BLaER1 (cell line): ENCODE data around the gene CNTD1.
A peak's percentile ranks its signal among the peaks of the same experiment; 100 is the strongest.

Source experiments
- H3K27ac ChIP-seq: shearing (Covaris generic); formaldehyde crosslinking; 2 replicates; pipeline ENCODE4 v1.8.1; 2022
- H3K27me3 ChIP-seq: shearing (Covaris generic); formaldehyde crosslinking; 2 replicates; pipeline ENCODE4 v1.8.1; 2022
- H3K36me3 ChIP-seq: shearing (Covaris generic); formaldehyde crosslinking; 2 replicates; pipeline ENCODE4 v1.8.1; 2022
- H3K4me1 ChIP-seq: shearing (Covaris generic); formaldehyde crosslinking; 2 replicates; pipeline ENCODE4 v1.8.1; 2022
- H3K4me2 ChIP-seq: shearing (Covaris generic); formaldehyde crosslinking; 2 replicates; pipeline ENCODE4 v1.8.1; 2022
- H3K4me3 ChIP-seq: shearing (Covaris generic); formaldehyde crosslinking; 2 replicates; pipeline ENCODE4 v1.8.1; 2022
- H3K9ac ChIP-seq: shearing (Covaris generic); formaldehyde crosslinking; 2 replicates; pipeline ENCODE4 v1.8.1; 2022
- H3K9me3 ChIP-seq: shearing (Covaris generic); formaldehyde crosslinking; 2 replicates; pipeline ENCODE4 v1.8.1; 2022
- H4K20me1 ChIP-seq: shearing (Covaris generic); formaldehyde crosslinking; 2 replicates; pipeline ENCODE4 v1.8.1; 2022
- Cebpa-rat ChIP-seq: shearing (Covaris generic); IDR thresholded peaks from 2 replicates; pipeline ENCODE4 v1.8.1; 2022

Gene CNTD1

DNA sequence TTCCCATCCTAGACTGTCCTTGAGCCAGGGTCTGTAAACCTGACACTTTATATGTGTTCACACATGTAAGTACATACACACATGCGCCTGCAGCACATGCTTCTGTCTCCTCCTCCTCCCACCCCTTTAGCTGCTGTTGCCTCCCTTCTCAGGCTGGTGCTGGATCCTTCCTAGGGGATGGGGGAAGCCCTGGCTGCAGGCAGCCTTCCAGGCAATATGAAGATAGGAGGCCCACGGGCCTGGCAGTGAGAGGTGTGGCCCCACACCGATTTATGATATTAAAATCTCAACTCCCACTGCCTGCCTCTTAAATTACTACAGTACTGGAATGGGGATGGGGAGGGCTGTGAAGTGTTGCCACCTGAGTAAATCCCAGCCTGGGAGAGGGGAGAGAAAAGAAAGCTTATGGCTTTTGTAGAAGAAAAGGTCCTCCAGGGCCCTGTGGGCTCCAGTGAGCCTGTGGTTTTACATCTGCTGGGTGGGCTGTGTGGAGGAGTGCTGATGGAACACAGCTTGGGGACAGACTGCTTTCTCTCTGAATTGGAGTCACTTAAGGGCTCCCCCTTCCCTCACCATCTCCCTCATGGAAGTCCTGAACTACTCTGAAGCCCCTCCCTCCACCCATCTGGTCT is 19.2 kb upstream of the CNTD1 start:
- TF ChIP-seq Cebpa-rat: no peak
- Histone ChIP-seq H4K20me1 (peaks cover 53% of the 10 kb centered on the region; the same call in 1 of the 2 replicates), H3K27ac (no peak overlapping the region), H3K4me2 (no peak overlapping the region), H3K27me3 (peaks cover 69% of the 10 kb centered on the region), H3K9me3 (no peaks in the 10 kb centered on the region), H3K4me1 (peaks cover 19% of the 10 kb centered on the region), H3K36me3 (peaks cover 39% of the 10 kb centered on the region), H3K9ac (no peak overlapping the region), H3K4me3 (no peak overlapping the region)

DNA sequence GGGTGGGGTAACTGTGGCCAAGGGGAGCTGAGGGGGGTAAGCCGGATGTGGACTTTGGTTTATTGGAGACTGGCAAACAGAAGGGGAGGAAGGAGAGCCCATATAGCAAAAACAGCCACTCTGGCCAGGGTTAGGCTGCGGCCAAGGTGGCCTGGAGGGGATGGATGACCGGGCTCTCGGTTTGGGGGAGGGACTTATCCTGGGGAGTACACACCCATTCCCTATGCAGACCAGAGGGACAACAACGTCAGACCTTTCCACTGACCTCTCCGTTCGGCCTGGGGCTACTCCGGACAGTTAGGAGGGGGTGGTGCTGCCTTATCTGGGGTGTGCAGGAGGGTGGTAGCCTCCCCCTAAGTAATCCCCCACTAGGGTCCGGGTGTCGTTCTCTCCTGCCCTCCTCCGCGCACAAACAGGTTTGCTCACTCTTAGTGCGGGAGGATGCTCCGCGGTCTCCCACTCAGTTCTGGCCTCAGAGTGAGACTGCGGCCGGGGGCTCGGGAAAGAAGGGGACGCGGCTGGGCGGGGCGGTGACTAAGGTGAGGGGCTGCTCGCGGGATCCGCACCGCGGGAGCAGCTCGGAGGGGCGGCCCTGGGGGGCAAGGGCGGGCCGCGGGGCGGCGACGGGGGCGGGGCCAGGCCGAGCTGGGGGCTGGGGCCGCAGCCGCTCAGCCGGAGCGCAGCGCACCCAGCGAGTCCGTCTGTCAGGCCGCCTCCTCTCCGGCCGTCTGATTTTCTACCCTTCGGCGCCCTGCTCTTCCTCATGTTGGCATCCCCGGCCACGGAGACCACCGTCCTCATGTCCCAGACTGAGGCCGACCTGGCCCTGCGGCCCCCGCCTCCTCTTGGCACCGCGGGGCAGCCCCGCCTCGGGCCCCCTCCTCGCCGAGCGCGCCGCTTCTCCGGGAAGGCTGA is 18.5 kb upstream of the CNTD1 start, which contains the start of gene WNK4:
TSS of gene WNK4 (plus strand) at position 675 of the 915 bp plus-strand sequence. CDS start at position 764, 89 bp downstream.
- Histone ChIP-seq H3K36me3 (peaks cover 36% of the 10 kb centered on the region), H3K4me3 (0 out of 2 replicates have a peak within 1 kb of the TSS, but pooled peaks have one; percentile 18), H4K20me1 (peaks cover 53% of the 10 kb centered on the region; the same call in 1 of the 2 replicates), H3K4me1 (peaks cover 18% of the 10 kb centered on the region; the same call in 1 of the 2 replicates), H3K27me3 (peaks cover 76% of the 10 kb centered on the region), H3K9me3 (no peaks in the 10 kb centered on the region; the same call in 1 of the 2 replicates), H3K9ac (no peak within 1 kb of the TSS), H3K27ac (no peak within 1 kb of the TSS), H3K4me2 (peak within 1 kb of the TSS; percentile 26; the same call in 1 of the 2 replicates)
- TF ChIP-seq Cebpa-rat: no peak

DNA sequence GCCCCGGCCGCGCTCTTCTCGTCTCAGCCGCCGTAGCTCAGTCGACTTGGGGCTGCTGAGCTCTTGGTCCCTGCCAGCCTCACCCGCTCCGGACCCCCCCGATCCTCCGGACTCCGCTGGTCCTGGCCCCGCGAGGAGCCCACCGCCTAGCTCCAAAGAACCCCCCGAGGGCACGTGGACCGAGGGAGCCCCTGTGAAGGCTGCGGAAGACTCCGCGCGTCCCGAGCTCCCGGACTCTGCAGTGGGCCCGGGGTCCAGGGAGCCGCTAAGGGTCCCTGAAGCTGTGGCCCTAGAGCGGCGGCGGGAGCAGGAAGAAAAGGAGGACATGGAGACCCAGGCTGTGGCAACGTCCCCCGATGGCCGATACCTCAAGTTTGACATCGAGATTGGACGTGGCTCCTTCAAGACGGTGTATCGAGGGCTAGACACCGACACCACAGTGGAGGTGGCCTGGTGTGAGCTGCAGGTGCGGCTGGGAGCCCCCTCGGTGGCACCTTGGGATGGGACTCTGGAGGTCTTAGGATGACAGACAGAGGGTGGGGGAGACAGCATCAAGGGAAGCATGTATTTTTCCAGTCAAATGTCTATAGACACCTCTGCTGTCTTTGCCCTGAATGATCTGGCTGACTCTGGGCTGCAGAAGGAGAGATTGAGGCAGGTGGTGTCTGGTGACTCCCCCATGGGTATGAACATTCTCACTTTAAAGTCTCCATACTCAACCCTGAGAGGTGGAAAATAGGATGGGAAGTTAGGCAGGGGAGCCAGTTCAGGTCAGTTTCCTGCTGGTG is 17.6 kb upstream of the CNTD1 start:
- Histone ChIP-seq H3K4me1 (peaks cover 10% of the 10 kb centered on the region; the same call in 1 of the 2 replicates), H3K9ac (no peak overlapping the region), H4K20me1 (peaks cover 53% of the 10 kb centered on the region; the same call in 1 of the 2 replicates), H3K4me2 (peak overlapping the region; percentile 26; the same call in 1 of the 2 replicates), H3K36me3 (peaks cover 30% of the 10 kb centered on the region; the same call in 1 of the 2 replicates), H3K4me3 (0 out of 2 replicates have a peak overlapping the region, but pooled peaks have one; percentile 18), H3K9me3 (peaks cover 4% of the 10 kb centered on the region; the same call in 1 of the 2 replicates), H3K27me3 (peaks cover 85% of the 10 kb centered on the region), H3K27ac (no peak overlapping the region)
- no peak for TF ChIP-seq Cebpa-rat

DNA sequence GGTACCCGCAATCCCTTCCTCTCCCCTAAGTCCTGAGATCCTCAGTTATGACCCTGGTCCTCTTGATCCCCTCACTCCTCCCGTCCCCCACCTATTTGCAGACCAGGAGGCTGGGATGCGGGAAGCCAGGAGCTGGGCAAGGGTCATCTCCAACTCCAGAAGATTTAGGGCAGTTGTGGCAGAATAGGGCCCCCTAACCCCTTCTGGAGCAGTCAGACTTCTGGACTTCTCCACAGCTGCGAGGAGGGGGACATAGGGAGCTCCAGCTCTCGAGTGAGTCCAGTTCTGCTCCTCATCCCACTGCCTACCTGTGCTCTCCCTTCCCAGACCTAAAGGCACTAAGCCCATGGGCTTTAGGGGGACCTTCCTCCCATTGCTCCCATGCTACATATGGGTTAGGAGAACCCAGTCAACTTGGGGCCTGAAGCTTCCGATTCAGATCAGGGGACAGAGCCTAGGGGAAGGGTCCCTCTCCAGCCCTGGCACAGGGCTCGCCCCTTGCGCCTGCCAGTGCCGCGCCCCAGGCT is 17.0 kb upstream of the CNTD1 start:
- Histone ChIP-seq H3K36me3 (peaks cover 26% of the 10 kb centered on the region; the same call in 1 of the 2 replicates), H4K20me1 (peaks cover 53% of the 10 kb centered on the region; the same call in 1 of the 2 replicates), H3K4me1 (peaks cover 9% of the 10 kb centered on the region; the same call in 1 of the 2 replicates), H3K4me3 (no peak overlapping the region), H3K4me2 (no peak overlapping the region), H3K9ac (no peak overlapping the region), H3K27me3 (peaks cover 91% of the 10 kb centered on the region), H3K9me3 (peaks cover 4% of the 10 kb centered on the region; the same call in 1 of the 2 replicates), H3K27ac (no peak overlapping the region)
- no peak for TF ChIP-seq Cebpa-rat

DNA sequence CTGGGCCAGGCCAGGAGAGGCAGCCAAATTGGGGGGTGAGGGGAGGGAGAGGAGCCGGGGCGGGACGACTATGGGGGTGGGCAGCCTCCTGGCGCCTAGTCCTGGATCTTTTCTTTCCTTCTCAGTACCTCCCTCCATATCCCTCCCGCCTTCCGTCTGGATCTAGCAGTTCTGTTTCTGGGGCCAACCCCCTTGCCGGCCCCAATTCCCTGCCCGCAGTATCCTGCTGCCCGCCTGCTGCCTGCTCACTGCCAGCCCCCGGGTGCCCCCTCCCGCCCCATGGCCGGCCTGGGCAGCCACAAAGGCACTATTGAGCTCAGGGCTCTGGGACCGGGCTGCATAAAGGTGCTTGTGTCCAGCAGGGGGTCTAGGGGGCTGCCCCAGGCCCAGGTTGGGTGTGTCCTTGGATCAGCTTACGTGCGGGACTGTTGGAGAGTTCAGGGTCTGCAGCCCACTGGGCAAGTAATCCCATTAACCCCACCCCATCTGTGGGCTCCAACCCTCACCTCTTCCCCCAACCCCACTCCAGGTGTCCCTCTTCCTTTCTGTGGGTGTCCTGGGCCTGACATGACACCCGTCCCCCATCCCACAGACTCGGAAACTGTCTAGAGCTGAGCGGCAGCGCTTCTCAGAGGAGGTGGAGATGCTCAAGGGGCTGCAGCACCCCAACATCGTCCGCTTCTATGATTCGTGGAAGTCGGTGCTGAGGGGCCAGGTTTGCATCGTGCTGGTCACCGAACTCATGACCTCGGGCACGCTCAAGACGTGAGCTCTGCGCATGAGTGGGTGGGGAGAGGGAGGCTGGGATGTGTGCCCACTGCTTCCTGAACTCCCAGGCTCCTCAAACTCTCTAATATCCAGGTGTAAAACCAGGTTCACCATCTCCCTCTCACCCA is 16.2 kb upstream of the CNTD1 start:
- Histone ChIP-seq H3K4me2 (no peak overlapping the region), H3K36me3 (peaks cover 26% of the 10 kb centered on the region; the same call in 1 of the 2 replicates), H3K4me1 (peaks cover 9% of the 10 kb centered on the region; the same call in 1 of the 2 replicates), H4K20me1 (peaks cover 53% of the 10 kb centered on the region; the same call in 1 of the 2 replicates), H3K9me3 (peaks cover 4% of the 10 kb centered on the region; the same call in 1 of the 2 replicates), H3K27ac (no peak overlapping the region), H3K9ac (no peak overlapping the region), H3K4me3 (no peak overlapping the region), H3K27me3 (peaks cover 98% of the 10 kb centered on the region)
- TF ChIP-seq Cebpa-rat: no peak

DNA sequence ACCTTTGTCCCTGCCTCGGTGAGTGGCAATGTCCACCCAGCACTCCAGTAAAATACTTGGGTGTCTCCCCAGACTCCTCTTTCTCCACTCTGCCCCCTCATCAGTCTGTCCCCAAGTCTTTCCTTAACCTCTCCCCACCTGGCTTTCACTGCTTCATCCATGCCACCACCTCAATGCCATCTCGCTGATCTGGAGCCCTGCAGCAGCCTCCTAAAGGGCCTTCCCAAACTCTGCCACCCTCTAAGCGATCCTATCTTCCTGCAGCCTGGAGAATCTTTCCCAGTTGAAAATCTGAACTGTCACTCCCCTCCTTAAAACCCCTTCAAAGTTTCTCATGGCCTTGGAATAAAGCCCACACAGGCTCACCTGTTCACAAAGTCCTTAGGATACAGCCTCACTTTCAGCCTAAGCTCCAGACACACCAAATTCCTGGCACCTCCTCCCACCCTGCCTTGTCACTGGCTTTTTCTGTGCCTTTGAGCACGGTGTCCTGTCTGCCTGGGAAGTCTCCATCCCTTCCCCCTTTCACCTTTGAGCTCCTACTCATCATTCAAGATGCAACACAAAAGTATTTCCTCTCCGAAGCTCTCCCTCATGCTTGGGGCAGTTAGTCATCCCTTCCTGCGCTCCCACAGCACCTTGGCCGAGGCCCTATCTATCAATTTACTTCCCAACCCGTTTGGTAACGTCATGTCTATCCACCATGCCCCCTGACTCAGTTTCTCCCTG is 15.4 kb upstream of the CNTD1 start:
- Histone ChIP-seq H3K27me3 (peaks cover 96% of the 10 kb centered on the region), H4K20me1 (peaks cover 48% of the 10 kb centered on the region; the same call in 1 of the 2 replicates), H3K27ac (no peak overlapping the region), H3K4me3 (no peak overlapping the region), H3K4me1 (peaks cover 9% of the 10 kb centered on the region; the same call in 1 of the 2 replicates), H3K9ac (no peak overlapping the region), H3K9me3 (peaks cover 4% of the 10 kb centered on the region; the same call in 1 of the 2 replicates), H3K36me3 (peaks cover 19% of the 10 kb centered on the region; the same call in 1 of the 2 replicates), H3K4me2 (no peak overlapping the region)
- no peak for TF ChIP-seq Cebpa-rat

DNA sequence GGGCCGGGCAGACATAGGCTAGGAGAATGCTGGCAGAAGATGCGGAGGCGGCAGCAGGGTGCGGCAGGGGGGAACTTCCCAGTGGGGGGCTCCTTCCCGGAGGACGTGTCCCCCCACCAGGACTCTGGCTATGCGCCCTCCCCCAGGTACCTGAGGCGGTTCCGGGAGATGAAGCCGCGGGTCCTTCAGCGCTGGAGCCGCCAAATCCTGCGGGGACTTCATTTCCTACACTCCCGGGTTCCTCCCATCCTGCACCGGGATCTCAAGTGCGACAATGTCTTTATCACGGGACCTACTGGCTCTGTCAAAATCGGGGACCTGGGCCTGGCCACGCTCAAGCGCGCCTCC is 14.9 kb upstream of the CNTD1 start:
- no peak overlapping the region for H3K27ac ChIP-seq
- H3K4me2 ChIP-seq: no peak overlapping the region
- no peak overlapping the region for H3K9ac ChIP-seq
- H3K36me3 ChIP-seq: peaks cover 13% of the 10 kb centered on the region; the same call in 1 of the 2 replicates
- no peak for TF ChIP-seq Cebpa-rat
- H3K4me1 ChIP-seq: peaks cover 9% of the 10 kb centered on the region; the same call in 1 of the 2 replicates
- peaks cover 48% of the 10 kb centered on the region; the same call in 1 of the 2 replicates for H4K20me1 ChIP-seq
- H3K27me3 ChIP-seq: peaks cover 91% of the 10 kb centered on the region
- H3K9me3 ChIP-seq: peaks cover 4% of the 10 kb centered on the region; the same call in 1 of the 2 replicates
- no peak overlapping the region for H3K4me3 ChIP-seq
